GM19099 (cell line): ENCODE data around the gene P4HA2.

Experiments used
- POLR2A ChIP-seq: IDR thresholded peaks from 3 replicates; pipeline ENCODE4 v1.6.1; 2011; ENCODE audit warnings: low read depth; ENCODE audit not compliant: insufficient read length; ENCODE audit errors: extremely low read depth

P4HA2 gene

DNA sequence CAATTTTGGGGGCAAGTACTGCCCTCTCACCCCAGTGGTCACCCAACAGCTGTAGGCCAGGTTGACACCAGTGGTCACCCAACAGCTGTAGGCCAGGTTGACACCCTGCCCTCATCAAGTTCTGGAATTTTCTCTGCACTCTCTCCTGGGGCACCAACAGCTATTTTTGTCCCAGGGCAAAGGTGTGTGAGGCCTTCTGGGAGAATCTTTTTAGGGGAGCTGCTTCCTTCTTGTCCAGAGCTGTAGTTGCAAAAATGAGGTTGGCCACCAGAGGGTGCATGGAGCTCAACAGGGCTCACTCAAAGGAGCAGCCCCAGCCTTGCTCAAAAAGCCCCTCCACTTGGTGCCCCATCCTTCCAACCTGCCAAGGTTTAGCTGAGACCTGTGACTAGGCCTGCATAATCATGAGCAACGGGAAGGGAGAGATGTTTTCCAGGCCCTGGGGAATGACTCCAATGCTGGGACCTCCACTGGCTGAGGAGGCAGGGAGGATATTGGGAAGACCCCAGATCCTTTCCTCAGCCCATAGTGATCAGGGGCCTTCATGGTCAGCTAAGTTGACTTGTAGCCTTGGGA lies 10.6 kb upstream of the P4HA2 start:
- TF ChIP-seq POLR2A = no peak

DNA sequence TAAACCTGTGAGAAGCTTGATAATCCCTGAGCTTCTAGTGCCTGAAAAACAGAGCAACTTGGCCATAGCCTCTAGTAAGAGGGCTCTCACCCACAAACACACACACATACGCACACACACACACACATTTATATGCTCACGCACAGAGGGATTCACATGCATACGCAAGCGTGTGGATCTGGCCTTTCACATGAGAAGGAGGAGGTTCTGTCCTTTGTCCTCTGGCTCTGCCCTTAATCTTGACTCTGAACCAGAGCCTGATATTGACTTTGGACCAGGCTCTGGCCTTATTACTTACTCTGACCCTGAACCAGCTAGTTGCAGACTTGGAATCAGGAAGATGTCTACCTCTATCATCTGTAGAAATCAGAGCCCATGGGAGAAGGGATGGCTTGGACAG lies 10.0 kb upstream of the P4HA2 start:
- no peak for TF ChIP-seq POLR2A

DNA sequence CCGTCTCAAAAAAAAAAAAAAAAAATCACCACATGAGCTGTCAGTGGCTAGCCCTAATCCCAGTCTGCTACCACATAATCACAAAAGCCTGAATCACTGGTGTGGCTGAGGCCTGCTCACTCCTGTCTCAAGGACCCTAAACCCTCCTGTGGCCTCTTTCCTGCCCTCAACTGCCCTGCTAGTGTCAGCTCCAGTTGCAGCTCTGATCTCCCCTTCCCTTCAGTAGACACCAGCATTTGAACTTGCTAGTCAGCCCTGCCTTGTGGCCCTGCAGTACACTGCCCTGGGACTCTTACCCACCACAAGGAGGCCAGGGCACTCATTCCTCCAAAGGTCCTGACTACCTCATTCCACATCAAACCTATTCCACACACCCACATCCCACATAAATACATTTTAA lies 9.5 kb upstream of the P4HA2 start:
- TF ChIP-seq POLR2A = no peak

DNA sequence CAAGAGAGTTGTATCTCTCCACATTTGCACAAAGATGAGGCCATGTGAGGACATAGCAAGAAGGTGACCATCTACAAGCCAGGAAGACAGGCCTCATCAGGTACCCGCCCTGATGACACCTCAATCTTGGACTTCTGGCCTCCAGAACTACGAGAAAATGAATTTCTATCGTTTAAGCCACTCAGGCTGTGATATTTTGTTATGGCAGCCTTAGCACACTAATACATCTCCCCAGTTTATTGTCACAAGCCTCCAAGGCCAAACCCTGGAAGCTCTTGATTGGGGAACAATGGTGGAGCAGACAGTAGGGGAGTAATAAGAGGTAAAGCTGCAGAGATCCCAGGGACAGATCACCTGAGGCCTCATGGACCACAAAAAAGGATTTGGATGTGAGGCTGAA lies 7.7 kb upstream of the P4HA2 start:
- no peak for TF ChIP-seq POLR2A

DNA sequence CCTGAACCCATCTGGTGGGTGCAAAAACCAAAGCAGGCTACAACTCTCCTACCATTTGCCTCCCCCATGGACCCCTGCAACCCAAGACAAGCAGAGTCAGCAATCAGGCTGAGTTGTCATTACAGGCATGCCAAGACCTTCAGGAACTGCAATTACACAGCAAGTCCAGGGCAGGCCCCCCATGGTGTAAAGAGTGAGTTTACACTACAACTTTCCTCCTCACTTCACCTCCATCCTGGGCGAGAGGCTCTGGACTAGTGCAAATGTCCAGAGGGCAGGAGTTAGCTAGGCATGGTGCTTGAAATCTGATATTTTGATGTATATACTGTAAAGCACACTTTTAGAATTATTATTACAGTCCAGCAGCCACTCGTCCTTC lies 7.0 kb upstream of the P4HA2 start:
- TF ChIP-seq POLR2A = no peak

DNA sequence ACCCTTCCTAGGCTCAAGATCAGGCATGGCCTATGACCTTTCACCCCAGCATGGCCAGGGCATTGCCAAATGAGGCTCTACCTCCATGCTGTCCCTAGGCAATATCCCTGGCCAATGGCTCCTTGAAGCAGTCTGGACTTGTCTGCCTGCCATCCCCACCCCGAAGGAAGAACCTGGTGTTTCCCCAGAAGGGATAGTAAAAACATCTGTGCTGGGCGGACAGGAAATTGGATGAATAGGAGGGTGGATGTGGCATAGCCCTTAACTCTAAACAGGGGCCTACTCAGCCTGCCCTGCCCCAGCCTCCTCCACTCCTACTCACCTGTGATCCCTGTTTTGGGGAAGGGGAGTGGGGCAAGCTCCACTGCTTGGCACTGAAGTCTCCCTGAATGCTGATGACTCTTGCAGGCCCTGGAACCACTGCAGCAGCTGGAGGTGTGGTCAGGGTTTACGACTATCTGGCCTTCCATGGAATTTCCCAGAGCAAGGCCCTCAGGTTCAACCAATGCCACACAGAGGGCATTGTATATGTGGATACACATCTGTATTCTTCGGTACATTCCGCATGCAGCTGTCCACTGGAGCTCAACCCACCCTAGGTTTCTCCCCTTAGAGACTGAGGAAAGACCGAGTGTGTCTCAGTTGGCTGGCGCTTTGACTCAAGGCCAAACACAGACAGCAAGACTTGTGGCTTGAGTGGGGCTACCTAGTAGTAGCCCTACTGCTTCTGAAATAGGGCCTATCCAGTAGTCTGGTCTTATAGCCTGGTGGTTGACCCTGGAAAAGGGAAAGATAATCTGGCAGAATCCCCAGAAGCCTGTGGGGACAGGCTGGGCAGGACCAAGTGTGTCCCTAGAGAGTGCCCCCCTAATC lies 6.4 kb upstream of the P4HA2 start:
- no peak for TF ChIP-seq POLR2A

DNA sequence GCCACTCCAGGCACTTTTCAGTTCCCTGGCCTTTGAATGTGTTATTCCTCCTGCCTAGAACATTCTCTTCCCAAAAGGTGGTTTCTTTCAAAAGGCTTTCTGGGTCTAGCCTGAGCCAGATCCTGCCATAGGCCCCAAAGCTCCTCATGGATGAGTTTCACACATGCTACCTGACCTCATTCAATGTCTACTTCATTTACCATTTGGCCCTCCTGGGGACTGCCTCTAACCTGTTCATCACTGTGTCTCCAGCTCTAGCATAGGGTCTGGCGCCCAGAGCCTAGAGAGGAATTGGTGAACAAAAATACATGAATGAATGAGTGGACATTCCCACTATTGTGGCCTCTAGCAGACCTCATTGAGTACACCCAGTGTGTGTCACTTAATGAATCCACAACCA lies 5.4 kb upstream of the P4HA2 start:
- no peak for TF ChIP-seq POLR2A

DNA sequence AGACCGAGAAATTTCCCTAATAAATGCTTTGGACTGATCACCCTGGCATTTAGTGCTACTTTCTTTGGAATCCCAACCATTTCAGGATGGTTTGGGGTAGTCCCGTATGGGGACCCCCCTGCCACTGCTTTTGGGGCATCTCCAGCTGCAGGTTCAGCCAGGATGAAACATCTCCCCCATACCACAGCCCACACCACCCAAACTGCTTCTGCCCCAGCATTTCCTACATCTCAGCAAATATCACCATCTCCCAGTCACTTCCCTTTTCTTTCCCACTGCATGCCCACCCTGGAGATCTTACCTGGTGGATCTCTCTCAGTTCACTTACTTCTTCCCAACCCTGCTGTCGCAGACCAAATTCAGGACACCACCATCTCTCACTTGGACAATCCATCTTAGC lies 4.8 kb upstream of the P4HA2 start:
- no peak for TF ChIP-seq POLR2A

DNA sequence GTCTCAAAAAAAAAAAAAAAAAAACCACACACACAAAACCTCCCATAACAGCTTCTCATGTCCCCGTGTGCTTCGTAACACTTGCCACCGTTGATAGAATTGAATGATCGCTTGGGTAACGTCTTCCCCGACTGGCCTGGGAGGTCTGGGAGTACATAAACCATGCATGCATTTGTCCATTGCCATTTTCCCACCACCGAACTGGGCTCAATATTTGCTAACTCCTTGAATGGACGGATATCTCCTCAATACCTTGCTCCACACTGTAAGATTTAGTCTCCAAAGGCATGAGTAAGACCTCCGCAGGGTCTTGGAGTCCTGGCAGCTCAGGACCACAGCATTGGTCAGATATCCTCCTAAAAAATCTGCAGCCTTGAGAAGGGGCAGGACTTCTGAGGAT lies 3.2 kb upstream of the P4HA2 start:
- no peak for TF ChIP-seq POLR2A

DNA sequence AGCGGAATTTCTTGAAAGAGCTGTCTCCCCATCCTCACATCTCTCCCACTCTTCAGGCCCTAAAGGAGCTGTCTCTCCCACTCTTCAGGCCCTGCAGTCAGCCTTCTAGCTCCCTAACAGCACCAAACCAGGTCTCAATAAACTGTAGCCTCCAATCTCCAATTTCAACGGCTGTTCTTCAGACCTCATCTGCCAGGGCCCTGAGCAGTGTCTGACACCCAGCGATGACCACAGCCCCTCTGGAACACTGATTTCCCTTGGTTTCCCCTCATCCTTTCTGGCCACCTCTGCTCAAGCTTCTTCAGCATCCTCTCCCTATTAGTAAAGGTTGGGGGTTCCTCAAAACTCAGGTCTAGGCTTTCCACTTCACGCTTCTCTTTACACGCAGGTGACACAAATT lies 1.6 kb upstream of the P4HA2 start:
- TF ChIP-seq POLR2A = no peak

DNA sequence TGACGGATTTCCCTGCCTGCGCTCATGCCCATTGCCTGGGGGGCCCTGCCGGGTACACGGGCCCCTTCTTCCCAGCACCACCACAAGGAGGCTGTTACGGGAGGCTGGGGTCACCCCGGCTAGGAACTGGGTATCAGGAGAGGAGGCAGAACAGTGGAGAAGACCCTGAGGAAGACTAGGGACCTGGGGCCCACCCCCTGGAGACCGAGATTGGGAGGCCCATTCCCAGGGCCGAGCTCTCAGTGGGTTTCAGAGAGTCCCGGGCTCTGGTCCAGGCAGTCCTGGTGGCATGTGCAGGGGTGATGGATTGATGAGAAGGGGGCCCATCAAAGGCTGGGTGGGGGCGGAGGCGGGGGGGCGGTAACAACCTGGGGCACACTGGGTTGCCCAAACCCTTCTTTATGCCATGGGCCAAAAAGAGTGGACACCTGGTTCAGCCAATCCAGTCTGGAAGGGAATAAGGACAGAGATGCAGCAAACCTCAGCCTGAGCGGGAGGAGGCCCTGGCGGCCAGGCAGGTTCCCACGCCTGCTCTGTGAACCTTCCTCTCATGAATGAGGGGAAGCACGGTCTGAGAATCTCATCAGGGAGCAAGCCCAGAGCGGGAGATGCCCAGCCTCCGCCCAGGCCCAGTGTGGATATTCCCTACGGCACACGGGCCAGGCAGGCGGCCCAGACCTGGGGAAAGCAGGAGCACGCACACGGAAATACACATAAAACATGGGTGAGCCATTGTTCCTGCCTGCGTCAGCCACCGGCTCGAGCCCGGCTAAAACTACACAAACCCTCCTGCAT lies 785 bp upstream of the P4HA2 start:
- TF ChIP-seq POLR2A = no peak

DNA sequence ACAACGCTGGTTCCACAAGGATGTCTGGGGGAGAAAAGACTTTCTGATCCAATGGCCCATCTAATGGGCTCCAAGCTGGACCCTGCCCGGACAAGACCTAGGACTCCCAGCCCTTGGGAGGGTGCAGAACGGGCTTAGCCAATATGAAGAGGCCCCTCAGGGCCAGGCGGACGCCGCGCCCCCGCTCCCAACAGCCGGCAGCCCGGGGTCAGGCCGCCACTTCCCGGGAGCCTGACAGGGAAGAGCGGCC lies 493 bp downstream of the P4HA2 start:
- TF ChIP-seq POLR2A = no peak

DNA sequence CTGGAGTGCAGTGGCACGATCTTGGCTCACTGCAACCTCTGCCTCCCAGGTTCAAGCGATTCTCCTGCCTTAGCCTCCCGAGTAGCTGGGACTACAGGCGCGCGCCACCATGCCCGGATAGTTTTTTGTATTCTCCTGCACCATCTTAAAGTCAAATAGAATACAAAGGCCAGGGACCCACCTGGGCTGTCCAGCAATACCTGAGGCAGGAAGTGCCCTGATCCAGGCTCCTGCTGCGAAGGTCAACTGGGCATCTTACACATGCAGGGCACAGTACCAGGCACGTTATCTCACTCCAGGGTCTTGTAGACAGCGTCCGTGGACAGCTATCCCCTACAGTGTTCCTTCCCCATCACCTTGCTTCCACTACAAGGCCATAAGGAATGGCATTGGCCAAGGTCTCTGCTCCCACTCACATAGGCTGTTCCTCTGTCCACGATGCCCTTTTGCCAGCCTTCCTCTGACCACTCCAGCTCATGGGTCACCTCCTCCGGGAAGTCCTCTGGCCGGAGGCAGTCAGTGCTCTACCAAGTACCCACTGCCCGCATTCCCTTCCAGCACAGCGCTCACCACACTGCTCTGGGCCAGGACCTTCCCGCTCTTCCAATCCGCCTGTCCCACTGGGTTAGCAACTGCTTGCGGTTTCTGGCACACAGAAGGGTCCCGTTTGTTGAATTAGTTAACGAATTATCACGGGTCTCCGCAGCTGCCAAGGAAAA lies 978 bp downstream of the P4HA2 start:
- TF ChIP-seq POLR2A = no peak

DNA sequence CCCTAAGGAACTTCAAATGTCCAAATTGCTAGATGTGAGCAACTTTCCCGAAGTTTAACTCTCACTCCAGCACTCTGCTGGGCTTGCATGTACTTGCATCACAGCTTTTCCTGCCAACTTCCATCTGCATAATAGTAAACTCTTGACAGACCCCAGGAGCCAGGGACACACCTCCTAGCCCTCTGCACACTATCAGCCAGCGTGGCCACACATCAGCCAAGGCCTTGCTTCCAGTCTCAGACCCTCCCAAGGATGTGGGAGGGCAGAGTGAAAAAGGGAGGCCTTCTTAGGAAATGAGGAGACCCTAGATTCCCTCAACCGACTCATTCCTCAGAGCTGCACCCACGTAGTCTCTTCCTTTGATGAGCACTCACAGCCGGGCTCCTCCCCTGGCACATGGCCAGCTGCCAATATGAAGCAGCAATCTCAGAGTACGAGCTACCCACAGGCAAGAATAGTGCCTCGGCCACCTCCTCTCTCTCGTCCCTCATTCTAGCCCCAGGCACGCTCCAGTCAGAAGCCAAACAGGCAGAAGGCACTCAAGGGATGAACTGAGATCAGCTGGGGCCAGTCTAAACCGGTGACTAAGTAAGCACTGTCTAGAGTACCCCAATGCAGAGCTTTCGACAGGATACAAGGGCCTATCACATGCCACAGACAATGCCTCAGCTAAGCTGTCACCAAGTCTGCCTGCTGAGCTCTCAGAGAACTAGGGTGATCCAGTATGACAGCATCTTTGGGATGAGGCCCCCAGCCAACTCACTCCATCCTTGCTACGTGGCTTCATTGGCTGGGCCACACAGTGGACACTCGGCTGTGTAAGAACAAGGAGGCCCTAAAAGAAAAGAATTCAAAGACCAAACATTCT lies 2.3 kb downstream of the P4HA2 start:
- TF ChIP-seq POLR2A = no peak

DNA sequence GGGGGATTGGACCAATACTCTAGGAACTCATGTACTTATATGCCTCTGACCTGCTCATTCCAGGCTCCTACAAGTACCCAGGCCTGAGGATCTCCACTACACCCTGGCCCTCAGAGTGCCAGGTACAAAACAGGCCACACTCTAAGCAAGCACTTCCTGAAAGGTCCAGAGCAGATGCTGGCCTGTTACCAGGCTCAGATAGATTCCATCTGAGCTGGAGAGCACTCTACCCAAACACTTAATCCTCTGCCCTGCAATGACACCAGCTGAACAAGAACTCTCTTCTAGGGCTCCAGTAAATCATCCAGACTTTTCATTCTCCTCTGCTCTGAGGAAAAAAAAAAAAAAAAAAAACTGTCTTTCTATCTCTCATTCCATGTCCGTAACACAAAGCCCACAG lies 2.9 kb downstream of the P4HA2 start:
- TF ChIP-seq POLR2A = no peak

DNA sequence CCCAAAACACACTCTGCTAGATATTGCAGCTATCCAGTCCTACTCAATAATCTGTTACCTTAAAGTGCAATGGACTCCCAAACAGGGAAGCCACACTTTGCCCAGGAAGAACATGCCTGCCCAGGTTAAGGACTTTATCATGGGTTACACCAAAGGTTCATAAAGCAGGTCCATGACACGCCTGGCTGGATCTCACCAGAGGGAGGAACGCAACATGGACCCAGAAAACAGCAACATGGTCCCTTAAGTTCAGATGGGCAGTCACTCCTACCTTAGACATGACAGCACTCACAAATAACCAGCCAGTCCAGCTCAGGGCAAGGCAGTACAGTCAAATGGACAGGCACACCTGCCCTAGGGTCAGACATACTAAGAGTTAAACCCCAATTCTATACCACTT lies 3.8 kb downstream of the P4HA2 start:
- no peak for TF ChIP-seq POLR2A

DNA sequence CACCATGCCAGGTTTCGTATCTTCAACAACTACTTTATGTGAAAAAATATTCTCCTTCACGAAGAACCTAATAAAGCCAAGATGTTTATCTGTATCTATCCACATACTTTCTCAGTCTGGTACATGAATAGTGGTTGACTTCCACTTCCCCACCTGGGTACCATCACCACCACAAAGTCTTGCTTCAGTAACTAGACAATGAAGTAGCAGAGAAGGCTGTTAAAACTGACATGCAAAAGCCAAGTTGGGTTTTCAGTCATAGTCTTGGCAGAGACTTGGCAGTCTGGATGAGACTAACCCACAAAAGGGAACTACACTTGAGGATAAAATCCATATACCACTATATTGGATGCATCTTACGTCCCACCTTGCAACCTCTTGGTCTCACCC lies 5.0 kb downstream of the P4HA2 start:
- no peak for TF ChIP-seq POLR2A
